ENCODE measurements around the gene MRM3. TPM values are rescaled to one million over a fixed set of nuclear protein-coding genes. Genes with fewer than 3 reads are reported as not detected.
"Not testable (repeated sequence)": the region's sequence is repeated elsewhere in the genome, so short reads cannot be mapped to it uniquely, and the experiment has no call there.

Gene MRM3
- total RNA-seq, 4 donors from 2014 or later = 1.00 to 13.4 (median 12.5) TPM; not detected in 1

- H3K36me3 ChIP-seq = no peaks in the 10 kb centered on the region
- H3K27ac ChIP-seq = no peak overlapping the region
- WGBS, 2 donors (ENCODE audit: low coverage in 1 of 2) = 0 to 89% methylated on average over 1 to 16 of the region's 16 CpGs
- no peak for TF ChIP-seq POLR2A (IDR thresholded peaks at IDR 0.05)
- no peak for TF ChIP-seq EP300 (IDR thresholded peaks at IDR 0.05; ENCODE audit: low read depth)
- TF ChIP-seq POLR2AphosphoS5 (IDR thresholded peaks at IDR 0.05) = no peak
- no peak for TF ChIP-seq CTCF (IDR thresholded peaks at IDR 0.05)
- H3K4me3 ChIP-seq = no peak overlapping the region
- in situ Hi-C loops (cut with MboI; ENCODE audit: low pct_ligation_motif_present in 1 of 4, low pct_unique_long_range_greater_than_20kb in 1 of 4, low sequenced_read_pairs in 3 of 4) = no loop called here
- no peaks in the 10 kb centered on the region for H3K9me3 ChIP-seq
- DNase-seq = no peak
- intact Hi-C loops (cut with DNase I; ENCODE audit: low total_unique reads) = no loop called here
- no peaks in the 10 kb centered on the region for H3K4me1 ChIP-seq
- no peaks in the 10 kb centered on the region for H3K27me3 ChIP-seq
Observed at GRCh38 chr17:824378-824777, 42.2 kb downstream of the MRM3 start.

GRCh38 chr17:825216-825615, 43.1 kb downstream of the MRM3 start:
- TF ChIP-seq POLR2A (IDR thresholded peaks at IDR 0.05) (no peak), POLR2AphosphoS5 (IDR thresholded peaks at IDR 0.05) (no peak), CTCF (IDR thresholded peaks at IDR 0.05) (no peak), EP300 (IDR thresholded peaks at IDR 0.05; ENCODE audit: low read depth) (no peak)
- DNase-seq = no peak
- Histone ChIP-seq H3K36me3 (no peaks in the 10 kb centered on the region), H3K9me3 (no peaks in the 10 kb centered on the region), H3K4me3 (no peak overlapping the region), H3K27ac (no peak overlapping the region), H3K4me1 (no peaks in the 10 kb centered on the region), H3K27me3 (no peaks in the 10 kb centered on the region)
- 70 to 82% methylated on average over 2 to 17 of the region's 17 CpGs for WGBS, 2 donors (ENCODE audit: low coverage in 1 of 2)
- in situ Hi-C loops (cut with MboI; ENCODE audit: low pct_ligation_motif_present in 1 of 4, low pct_unique_long_range_greater_than_20kb in 1 of 4, low sequenced_read_pairs in 3 of 4) = no loop called here
- intact Hi-C loops (cut with DNase I; ENCODE audit: low total_unique reads) = no loop called here

- DNase-seq = no peak
- no peak overlapping the region for H3K27ac ChIP-seq
- no peak overlapping the region for H3K4me3 ChIP-seq
- H3K36me3 ChIP-seq = no peaks in the 10 kb centered on the region
- no peaks in the 10 kb centered on the region for H3K9me3 ChIP-seq
- H3K4me1 ChIP-seq = no peaks in the 10 kb centered on the region
- WGBS, 2 donors (ENCODE audit: low coverage in 1 of 2) = 88% methylated on average over 21 of the region's 21 CpGs; no CpG with 5 or more reads in 1 of the 2 donors
- no peaks in the 10 kb centered on the region for H3K27me3 ChIP-seq
- intact Hi-C loops (cut with DNase I; ENCODE audit: low total_unique reads) (no loop called here), in situ Hi-C loops (cut with MboI; ENCODE audit: low pct_ligation_motif_present in 1 of 4, low pct_unique_long_range_greater_than_20kb in 1 of 4, low sequenced_read_pairs in 3 of 4) (no loop called here)
- TF ChIP-seq EP300 (IDR thresholded peaks at IDR 0.05; ENCODE audit: low read depth) (no peak), CTCF (IDR thresholded peaks at IDR 0.05) (no peak), POLR2AphosphoS5 (IDR thresholded peaks at IDR 0.05) (no peak), POLR2A (IDR thresholded peaks at IDR 0.05) (no peak)
Observed at GRCh38 chr17:826778-827177, 44.6 kb downstream of the MRM3 start.

GRCh38 chr17:828761-829160, 46.6 kb downstream of the MRM3 start:
- WGBS, 2 donors (ENCODE audit: low coverage in 1 of 2) = 72 to 84% methylated on average over 5 of the region's 5 CpGs
- Histone ChIP-seq H3K27ac (no peak overlapping the region), H3K36me3 (no peaks in the 10 kb centered on the region), H3K4me3 (no peak overlapping the region), H3K27me3 (no peaks in the 10 kb centered on the region), H3K4me1 (no peaks in the 10 kb centered on the region), H3K9me3 (no peaks in the 10 kb centered on the region)
- intact Hi-C loops (cut with DNase I; ENCODE audit: low total_unique reads) = no loop called here
- TF ChIP-seq POLR2A (IDR thresholded peaks at IDR 0.05) = no peak
- TF ChIP-seq POLR2AphosphoS5 (IDR thresholded peaks at IDR 0.05) = no peak
- TF ChIP-seq EP300 (IDR thresholded peaks at IDR 0.05; ENCODE audit: low read depth) = no peak
- no peak for TF ChIP-seq CTCF (IDR thresholded peaks at IDR 0.05)
- in situ Hi-C loops (cut with MboI; ENCODE audit: low pct_ligation_motif_present in 1 of 4, low pct_unique_long_range_greater_than_20kb in 1 of 4, low sequenced_read_pairs in 3 of 4) = no loop called here
- DNase-seq = no peak

GRCh38 chr17:829614-830013, 47.5 kb downstream of the MRM3 start:
- H3K4me1 ChIP-seq; H3K27me3 ChIP-seq; H3K36me3 ChIP-seq; H3K27ac ChIP-seq; in situ Hi-C loops (cut with MboI; ENCODE audit: low pct_ligation_motif_present in 1 of 4, low pct_unique_long_range_greater_than_20kb in 1 of 4, low sequenced_read_pairs in 3 of 4); intact Hi-C loops (cut with DNase I; ENCODE audit: low total_unique reads); H3K4me3 ChIP-seq; H3K9me3 ChIP-seq; DNase-seq: not testable (repeated sequence)
- WGBS, 2 donors (ENCODE audit: low coverage in 1 of 2) = 44 to 53% methylated on average over 2 to 3 of the region's 3 CpGs

Data from transverse colon (tissue), 4 donors.